Measurements from ENCODE around the gene ETS1.
A peak's percentile ranks its signal among the peaks of the same experiment; 100 is the strongest.

The ETS1 gene

GRCh38 chr11:128517451-128518230 is 69.7 kb downstream of the ETS1 start:
- no peak for DNase-seq

GRCh38 chr11:128516886-128517285 is 70.5 kb downstream of the ETS1 start:
- DNase-seq: no peak

GRCh38 chr11:128515826-128516778 is 71.3 kb downstream of the ETS1 start:
- no peak for DNase-seq

- no peak for DNase-seq
Measured at GRCh38 chr11:128515086-128515485, 72.3 kb downstream of the ETS1 start.

- no peak for DNase-seq
Measured at GRCh38 chr11:128513915-128514681, 73.3 kb downstream of the ETS1 start.

- DNase-seq: no peak
Measured at GRCh38 chr11:128512474-128512996, 74.8 kb downstream of the ETS1 start.

GRCh38 chr11:128511712-128512111 is 75.6 kb downstream of the ETS1 start:
- no peak for DNase-seq

- no peak for DNase-seq
Measured at GRCh38 chr11:128509621-128510389, 77.6 kb downstream of the ETS1 start.

- no peak for DNase-seq
Measured at GRCh38 chr11:128508770-128509510, 78.4 kb downstream of the ETS1 start.

- no peak for DNase-seq
Measured at GRCh38 chr11:128507936-128508335, 79.4 kb downstream of the ETS1 start.

GRCh38 chr11:128506999-128507611 is 80.3 kb downstream of the ETS1 start:
- DNase-seq: no peak

GRCh38 chr11:128506356-128506755 is 81.0 kb downstream of the ETS1 start:
- DNase-seq: no peak

- DNase-seq: peak; percentile 19
Measured at GRCh38 chr11:128505449-128506065, 81.8 kb downstream of the ETS1 start.

- no peak for DNase-seq
Measured at GRCh38 chr11:128504486-128504885, 82.9 kb downstream of the ETS1 start.

- no peak for DNase-seq
Measured at GRCh38 chr11:128503245-128503991, 83.9 kb downstream of the ETS1 start.

- DNase-seq: no peak
Measured at GRCh38 chr11:128502726-128503125, 84.6 kb downstream of the ETS1 start.

GRCh38 chr11:128501632-128502549 is 85.5 kb downstream of the ETS1 start:
- DNase-seq: peak; percentile 74

GRCh38 chr11:128501008-128501407 is 86.3 kb downstream of the ETS1 start:
- DNase-seq: no peak
